ENCODE results near the gene YPEL1. TPM values are rescaled to one million over a fixed set of nuclear protein-coding genes. Genes with fewer than 3 reads are reported as not detected.
A peak's percentile ranks its signal among the peaks of the same experiment; 100 is the strongest.

Gene YPEL1
- total and polyA plus RNA-seq, 2 of the 13 experiments (the other 11 are each of a cell fraction or from before 2014, with no cell fraction given) = 0.33 to 2.5 TPM

- TF ChIP-seq, protein P1, sequence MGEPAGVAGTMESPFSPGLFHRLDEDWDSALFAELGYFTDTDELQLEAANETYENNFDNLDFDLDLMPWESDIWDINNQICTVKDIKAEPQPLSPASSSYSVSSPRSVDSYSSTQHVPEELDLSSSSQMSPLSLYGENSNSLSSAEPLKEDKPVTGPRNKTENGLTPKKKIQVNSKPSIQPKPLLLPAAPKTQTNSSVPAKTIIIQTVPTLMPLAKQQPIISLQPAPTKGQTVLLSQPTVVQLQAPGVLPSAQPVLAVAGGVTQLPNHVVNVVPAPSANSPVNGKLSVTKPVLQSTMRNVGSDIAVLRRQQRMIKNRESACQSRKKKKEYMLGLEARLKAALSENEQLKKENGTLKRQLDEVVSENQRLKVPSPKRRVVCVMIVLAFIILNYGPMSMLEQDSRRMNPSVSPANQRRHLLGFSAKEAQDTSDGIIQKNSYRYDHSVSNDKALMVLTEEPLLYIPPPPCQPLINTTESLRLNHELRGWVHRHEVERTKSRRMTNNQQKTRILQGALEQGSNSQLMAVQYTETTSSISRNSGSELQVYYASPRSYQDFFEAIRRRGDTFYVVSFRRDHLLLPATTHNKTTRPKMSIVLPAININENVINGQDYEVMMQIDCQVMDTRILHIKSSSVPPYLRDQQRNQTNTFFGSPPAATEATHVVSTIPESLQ (CRISPR knock-in tag; conservative IDR thresholded peaks at IDR 0.05) = no peak
- peak; percentile 74 for TF ChIP-seq ZGPAT (CRISPR knock-in tag; IDR thresholded peaks at IDR 0.05)
- TF ChIP-seq ZBTB42 (CRISPR knock-in tag; IDR thresholded peaks at IDR 0.05) = 0 out of 2 replicates have a peak, but pooled peaks have one; percentile 53
- 0 out of 2 replicates have a peak, but pooled peaks have one; percentile 17 for TF ChIP-seq ZNF704 (CRISPR knock-in tag; IDR thresholded peaks at IDR 0.05; ENCODE audit: borderline replicate concordance)
- TF ChIP-seq HIVEP1 (CRISPR knock-in tag; IDR thresholded peaks at IDR 0.05) = no peak
- no peak for TF ChIP-seq FOXM1 (CRISPR knock-in tag; IDR thresholded peaks at IDR 0.05)
- TF ChIP-seq, protein P2, sequence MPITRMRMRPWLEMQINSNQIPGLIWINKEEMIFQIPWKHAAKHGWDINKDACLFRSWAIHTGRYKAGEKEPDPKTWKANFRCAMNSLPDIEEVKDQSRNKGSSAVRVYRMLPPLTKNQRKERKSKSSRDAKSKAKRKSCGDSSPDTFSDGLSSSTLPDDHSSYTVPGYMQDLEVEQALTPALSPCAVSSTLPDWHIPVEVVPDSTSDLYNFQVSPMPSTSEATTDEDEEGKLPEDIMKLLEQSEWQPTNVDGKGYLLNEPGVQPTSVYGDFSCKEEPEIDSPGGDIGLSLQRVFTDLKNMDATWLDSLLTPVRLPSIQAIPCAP (CRISPR knock-in tag; IDR thresholded peaks at IDR 0.05; ENCODE audit: low read depth) = no peak
- TF ChIP-seq, protein P3, sequence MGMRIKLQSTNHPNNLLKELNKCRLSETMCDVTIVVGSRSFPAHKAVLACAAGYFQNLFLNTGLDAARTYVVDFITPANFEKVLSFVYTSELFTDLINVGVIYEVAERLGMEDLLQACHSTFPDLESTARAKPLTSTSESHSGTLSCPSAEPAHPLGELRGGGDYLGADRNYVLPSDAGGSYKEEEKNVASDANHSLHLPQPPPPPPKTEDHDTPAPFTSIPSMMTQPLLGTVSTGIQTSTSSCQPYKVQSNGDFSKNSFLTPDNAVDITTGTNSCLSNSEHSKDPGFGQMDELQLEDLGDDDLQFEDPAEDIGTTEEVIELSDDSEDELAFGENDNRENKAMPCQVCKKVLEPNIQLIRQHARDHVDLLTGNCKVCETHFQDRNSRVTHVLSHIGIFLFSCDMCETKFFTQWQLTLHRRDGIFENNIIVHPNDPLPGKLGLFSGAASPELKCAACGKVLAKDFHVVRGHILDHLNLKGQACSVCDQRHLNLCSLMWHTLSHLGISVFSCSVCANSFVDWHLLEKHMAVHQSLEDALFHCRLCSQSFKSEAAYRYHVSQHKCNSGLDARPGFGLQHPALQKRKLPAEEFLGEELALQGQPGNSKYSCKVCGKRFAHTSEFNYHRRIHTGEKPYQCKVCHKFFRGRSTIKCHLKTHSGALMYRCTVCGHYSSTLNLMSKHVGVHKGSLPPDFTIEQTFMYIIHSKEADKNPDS (CRISPR knock-in tag; IDR thresholded peaks at IDR 0.05) = peak; percentile 24; the same call in 1 of the 2 replicates
- TF ChIP-seq MIER2 (CRISPR knock-in tag; IDR thresholded peaks at IDR 0.05) = no peak
- TF ChIP-seq CHCHD3 (CRISPR knock-in tag; IDR thresholded peaks at IDR 0.05) = no peak
- TF ChIP-seq NCOR1 (IDR thresholded peaks at IDR 0.05; ENCODE audit: borderline replicate concordance, low read length) = no peak
- TF ChIP-seq ZNF7 (CRISPR knock-in tag; IDR thresholded peaks at IDR 0.05) = no peak
- 0 out of 2 replicates have a peak, but pooled peaks have one; percentile 35 for TF ChIP-seq ZNF121 (CRISPR knock-in tag; IDR thresholded peaks at IDR 0.05)
- peak; percentile 92 for TF ChIP-seq SRY (CRISPR knock-in tag; IDR thresholded peaks at IDR 0.05)
These were observed 78.1 kb downstream of the YPEL1 start (continued) for GRCh38 chr22:21657360-21658032.

Data from HepG2 (cell line).